H9 (cell line): ENCODE measurements around the gene NYAP2. TPM values are rescaled to one million over a fixed set of nuclear protein-coding genes. Genes with fewer than 3 reads are reported as not detected.

Experiments used
- DNase-seq: peaks from one replicate; pipeline ENCODE4 v3.0.0-alpha.2; 2017
- H2AFZ ChIP-seq: one replicate; pipeline ENCODE4 v1.6.1; 2013; ENCODE audit warnings: mild to moderate bottlenecking, low read length, control low read depth, moderate library complexity
- H2AK5ac ChIP-seq: 2 replicates; pipeline ENCODE4 v1.6.1; 2013; ENCODE audit warnings: low read length, control low read depth, mixed read lengths; ENCODE audit not compliant: insufficient read length
- H2BK120ac ChIP-seq: one replicate; pipeline ENCODE4 v1.6.1; 2013; ENCODE audit warnings: low read depth, mild to moderate bottlenecking, low read length, control low read depth, inconsistent platforms; ENCODE audit not compliant: poor library complexity, severe bottlenecking
- H2BK12ac ChIP-seq: 2 replicates; pipeline ENCODE4 v1.6.1; 2013; ENCODE audit warnings: low read length, control low read depth, mixed read lengths, low read depth; ENCODE audit not compliant: insufficient read length
- H2BK15ac ChIP-seq: 2 replicates; pipeline ENCODE4 v1.6.1; 2013; ENCODE audit warnings: low read depth, low read length, control low read depth
- H2BK20ac ChIP-seq: one replicate; pipeline ENCODE4 v1.6.1; 2013; ENCODE audit warnings: low read depth, mild to moderate bottlenecking, low read length, control low read depth, inconsistent platforms; ENCODE audit not compliant: poor library complexity, severe bottlenecking
- H2BK5ac ChIP-seq: 2 replicates; pipeline ENCODE4 v1.6.1; 2013; ENCODE audit warnings: low read length, control low read depth, mixed read lengths; ENCODE audit not compliant: insufficient read length
- H3K14ac ChIP-seq: 2 replicates; pipeline ENCODE4 v1.6.1; 2013; ENCODE audit warnings: low read length, control low read depth; ENCODE audit not compliant: insufficient read depth
- H3K18ac ChIP-seq: 2 replicates; pipeline ENCODE4 v1.6.1; 2013; ENCODE audit warnings: low read depth, mild to moderate bottlenecking, mixed read lengths, low read length, control low read depth; ENCODE audit not compliant: insufficient read length
- H3K23ac ChIP-seq: 2 replicates; pipeline ENCODE4 v1.6.1; 2013; ENCODE audit warnings: low read length, control low read depth, mixed read lengths, low read depth; ENCODE audit not compliant: insufficient read length
- H3K23me2 ChIP-seq: 2 replicates; pipeline ENCODE4 v1.6.1; 2013; ENCODE audit warnings: low read depth, mild to moderate bottlenecking, mixed read lengths, low read length, control low read depth; ENCODE audit not compliant: insufficient read length, poor library complexity, severe bottlenecking
- H3K27ac ChIP-seq: 2 replicates; pipeline ENCODE4 v1.5.1; 2013; ENCODE audit warnings: low read length, control low read depth, mixed read lengths, low read depth; ENCODE audit not compliant: insufficient read length
- H3K27me3 ChIP-seq: 2 replicates; pipeline ENCODE4 v1.6.1; 2013; ENCODE audit warnings: low read length, control low read depth, inconsistent platforms; ENCODE audit not compliant: insufficient read depth
- H3K4ac ChIP-seq: 2 replicates; pipeline ENCODE4 v1.6.1; 2013; ENCODE audit warnings: low read depth, mild to moderate bottlenecking, control low read depth, inconsistent platforms, low read length, moderate library complexity
- H3K4me1 ChIP-seq: 2 replicates; pipeline ENCODE4 v1.6.1; 2013; ENCODE audit warnings: low read length, control low read depth, inconsistent platforms; ENCODE audit not compliant: insufficient read depth
- H3K4me2 ChIP-seq: 2 replicates; pipeline ENCODE4 v1.6.1; 2013; ENCODE audit warnings: low read length, control low read depth, mixed read lengths; ENCODE audit not compliant: insufficient read length, insufficient read depth
- H3K56ac ChIP-seq: 2 replicates; pipeline ENCODE4 v1.6.1; 2013; ENCODE audit warnings: low read depth, mild to moderate bottlenecking, mixed read lengths, low read length, control low read depth; ENCODE audit not compliant: insufficient read length
- H3K79me1 ChIP-seq: 2 replicates; pipeline ENCODE4 v1.6.1; 2013; ENCODE audit warnings: low read depth, mild to moderate bottlenecking, moderate library complexity, low read length, control low read depth, inconsistent platforms; ENCODE audit not compliant: insufficient read depth, poor library complexity, severe bottlenecking
- H3K79me2 ChIP-seq: 2 replicates; pipeline ENCODE4 v1.6.1; 2013; ENCODE audit warnings: low read length, control low read depth, inconsistent platforms; ENCODE audit not compliant: insufficient read depth
- H3K9ac ChIP-seq: 2 replicates; pipeline ENCODE4 v1.6.1; 2013; ENCODE audit warnings: low read length, control low read depth, mixed read lengths; ENCODE audit not compliant: insufficient read length; ENCODE audit errors: extremely low read depth
- H3K9me3 ChIP-seq: one replicate; pipeline ENCODE4 v1.6.1; 2013; ENCODE audit warnings: low read depth, low read length, inconsistent platforms; ENCODE audit not compliant: control insufficient read depth
- H3T11ph ChIP-seq: one replicate; pipeline ENCODE4 v1.6.1; 2013; ENCODE audit warnings: mild to moderate bottlenecking, low read length, control low read depth, inconsistent platforms
- H4K20me1 ChIP-seq: one replicate; pipeline ENCODE4 v1.6.1; 2013; ENCODE audit not compliant: control insufficient read depth, insufficient read length, insufficient read depth
- H4K5ac ChIP-seq: 2 replicates; pipeline ENCODE4 v1.6.1; 2013; ENCODE audit warnings: low read depth, mild to moderate bottlenecking, mixed read lengths, low read length, control low read depth; ENCODE audit not compliant: insufficient read length
- H4K8ac ChIP-seq: replicated peaks from 2 replicates; pipeline ENCODE4 v1.6.1; 2013; ENCODE audit warnings: low read length, control low read depth, mixed read lengths, low read depth; ENCODE audit not compliant: insufficient read length
- H4K91ac ChIP-seq: 2 replicates; pipeline ENCODE4 v1.6.1; 2013; ENCODE audit warnings: low read depth, mild to moderate bottlenecking, moderate library complexity, mixed read lengths, low read length, control low read depth; ENCODE audit not compliant: insufficient read length
- H3K27ac Mint-ChIP-seq, 3 experiments: 2 replicates in 2 of 3; 3 replicates in 1 of 3; pipeline ENCODE4 v1.8.0; 2020 to 2021; ENCODE audit warnings: mixed read lengths in 3 of 3, mild to moderate bottlenecking in 1 of 3, moderate library complexity in 1 of 3
- H3K27me3 Mint-ChIP-seq: 2 replicates; pipeline ENCODE4 v1.8.0; 2021; ENCODE audit warnings: low read depth, mild to moderate bottlenecking, moderate library complexity, mixed read lengths
- H3K36me3 Mint-ChIP-seq, 3 experiments: 2 replicates in 2 of 3; 3 replicates in 1 of 3; pipeline ENCODE4 v1.8.0; 2020 to 2021; ENCODE audit warnings: low read depth in 3 of 3, mixed read lengths in 3 of 3; ENCODE audit not compliant: insufficient read depth in 1 of 3
- H3K4me1 Mint-ChIP-seq, 2 experiments: 2 replicates each; pipeline ENCODE4 v1.8.0; 2020; ENCODE audit warnings: mixed read lengths in 2 of 2
- H3K4me3 Mint-ChIP-seq, 2 experiments: 2 replicates in 1 of 2; 3 replicates in 1 of 2; pipeline ENCODE4 v1.8.0; 2020 to 2021; ENCODE audit warnings: mild to moderate bottlenecking in 2 of 2, mixed read lengths in 2 of 2, moderate library complexity in 1 of 2
- H3K9me3 Mint-ChIP-seq, 2 experiments: 2 replicates in 1 of 2; 3 replicates in 1 of 2; pipeline ENCODE4 v1.8.0; 2020; ENCODE audit warnings: mild to moderate bottlenecking in 2 of 2, mixed read lengths in 2 of 2, moderate library complexity in 1 of 2
- CTCF ChIP-seq: fragments of 200-600 bp; sonication (generic); conservative IDR thresholded peaks from 3 replicates; pipeline ENCODE4 v1.8.0; 2021; ENCODE audit warnings: antibody characterized with exemption, mild to moderate bottlenecking
- WGBS: extraction: QIAGEN DNeasy Blood & Tissue Kit; methylation state at CpG from one replicate; pipeline ENCODE4 v1.1.7; 2013; ENCODE audit warnings: missing lambda C conversion rate, low lambda C conversion rate, mixed read lengths; ENCODE audit not compliant: insufficient read length; ENCODE audit errors: extremely low coverage; 5-methylcytosine and 5-hydroxymethylcytosine counted together
- total RNA-seq: library from RNA; stranded (reverse); gene quantifications from 2 replicates; pipeline ENCODE4 v1.2.1, GENCODE V29; 2021

Gene NYAP2
- total RNA-seq, 1 experiment from 2014 or later: not detected

GRCh38 chr2:225615514-225615913 lies 216.0 kb downstream of the NYAP2 start:
- Histone ChIP-seq H3K23ac (no peak overlapping the region), H4K5ac (no peak overlapping the region), H3K14ac (no peak overlapping the region), H3K4ac (no peak overlapping the region), H2AK5ac (no peak overlapping the region), H3K79me1 (no peaks in the 10 kb centered on the region), H2BK5ac (no peak overlapping the region), H3K4me1 (no peaks in the 10 kb centered on the region), H2BK120ac (no peak overlapping the region), H2AFZ (no peak overlapping the region), H2BK15ac (no peak overlapping the region), H3K56ac (no peak overlapping the region), H4K20me1 (no peaks in the 10 kb centered on the region), H2BK20ac (no peak overlapping the region), H3K9ac (no peak overlapping the region), H3K18ac (no peak overlapping the region), H3T11ph (no peak overlapping the region), H2BK12ac (no peak overlapping the region), H3K27ac (no peak overlapping the region), H3K23me2 (no peaks in the 10 kb centered on the region), H3K9me3 (no peaks in the 10 kb centered on the region), H3K4me2 (no peak overlapping the region), H3K79me2 (no peaks in the 10 kb centered on the region), H4K8ac (no peak overlapping the region), H3K27me3 (no peaks in the 10 kb centered on the region), H4K91ac (no peak overlapping the region)
- H3K4me3 Mint-ChIP-seq: no peak overlapping the region
- no peak overlapping the region for H3K27ac Mint-ChIP-seq
- DNase-seq: no peak
- TF ChIP-seq CTCF: no peak
- H3K27me3 Mint-ChIP-seq: no peaks in the 10 kb centered on the region; the same call in 1 of the 2 replicates
- H3K9me3 Mint-ChIP-seq: no peaks in the 10 kb centered on the region
- no CpG with 5 or more reads among the region's 3 CpGs for WGBS
- no peaks in the 10 kb centered on the region; a peak in 1 of 4 replicates for H3K4me1 Mint-ChIP-seq
- no peaks in the 10 kb centered on the region for H3K36me3 Mint-ChIP-seq
